GM19452 (cell line): ENCODE measurements around the gene TPRKB.
"Not testable (repeated sequence)": the region's sequence is repeated elsewhere in the genome, so short reads cannot be mapped to it uniquely, and the experiment has no call there.

ENCODE experiments used
- ATAC-seq: cut with Tn5 transposase; IDR thresholded peaks from one replicate; pipeline ENCODE4 v1.9.1; 2021; ENCODE audit not compliant: unreplicated experiment

The TPRKB gene

GRCh38 chr2:73740767-73741166 is 3.6 kb upstream of the TPRKB start:
- no peak for ATAC-seq

GRCh38 chr2:73739101-73739500 is 2.0 kb upstream of the TPRKB start:
- no peak for ATAC-seq

GRCh38 chr2:73736378-73736777 is 767 bp downstream of the TPRKB start:
- no peak for ATAC-seq

- ATAC-seq: no peak
These were observed 6.3 kb downstream of the TPRKB start for GRCh38 chr2:73730810-73731209.

GRCh38 chr2:73728711-73729110 is 8.4 kb downstream of the TPRKB start:
- no peak for ATAC-seq

GRCh38 chr2:73728043-73728442 is 9.1 kb downstream of the TPRKB start:
- ATAC-seq: no peak

- not testable (repeated sequence) for ATAC-seq
These were observed 10.5 kb downstream of the TPRKB start for GRCh38 chr2:73726657-73727056.

GRCh38 chr2:73718851-73719621 is 18.1 kb downstream of the TPRKB start:
- ATAC-seq: no peak

GRCh38 chr2:73718421-73718820 is 18.7 kb downstream of the TPRKB start:
- no peak for ATAC-seq

- not testable (repeated sequence) for ATAC-seq
These were observed 19.4 kb downstream of the TPRKB start for GRCh38 chr2:73717695-73718094.

- no peak for ATAC-seq
These were observed 19.9 kb downstream of the TPRKB start for GRCh38 chr2:73717251-73717606.

- ATAC-seq: no peak
These were observed 20.4 kb downstream of the TPRKB start for GRCh38 chr2:73716543-73717250.

GRCh38 chr2:73714091-73714490 is 23.1 kb downstream of the TPRKB start:
- ATAC-seq: no peak

- no peak for ATAC-seq
These were observed 28.6 kb downstream of the TPRKB start for GRCh38 chr2:73708527-73708926.

- ATAC-seq: no peak
These were observed 29.5 kb downstream of the TPRKB start for GRCh38 chr2:73707636-73708035.

- ATAC-seq: no peak
These were observed 30.1 kb downstream of the TPRKB start for GRCh38 chr2:73707058-73707457.

- no peak for ATAC-seq
These were observed 32.1 kb downstream of the TPRKB start for GRCh38 chr2:73705091-73705490.

GRCh38 chr2:73704285-73704684 is 32.9 kb downstream of the TPRKB start:
- no peak for ATAC-seq

- no peak for ATAC-seq
These were observed 33.5 kb downstream of the TPRKB start for GRCh38 chr2:73703675-73704074.

- ATAC-seq: not testable (repeated sequence)
These were observed 34.2 kb downstream of the TPRKB start for GRCh38 chr2:73702852-73703493.

- no peak for ATAC-seq
These were observed 35.0 kb downstream of the TPRKB start for GRCh38 chr2:73701968-73702665.

- ATAC-seq: not testable (repeated sequence)
These were observed 35.7 kb downstream of the TPRKB start for GRCh38 chr2:73701448-73701765.
